Dedifferentiated amniotic fluid mesenchymal stem cell (primary cell): ENCODE measurements around the gene MND1.

Source experiments
- DNase-seq: peaks from one replicate; pipeline ENCODE4 v3.0.0-alpha.2; 2016; ENCODE audit errors: extremely low spot score

The MND1 gene

DNA sequence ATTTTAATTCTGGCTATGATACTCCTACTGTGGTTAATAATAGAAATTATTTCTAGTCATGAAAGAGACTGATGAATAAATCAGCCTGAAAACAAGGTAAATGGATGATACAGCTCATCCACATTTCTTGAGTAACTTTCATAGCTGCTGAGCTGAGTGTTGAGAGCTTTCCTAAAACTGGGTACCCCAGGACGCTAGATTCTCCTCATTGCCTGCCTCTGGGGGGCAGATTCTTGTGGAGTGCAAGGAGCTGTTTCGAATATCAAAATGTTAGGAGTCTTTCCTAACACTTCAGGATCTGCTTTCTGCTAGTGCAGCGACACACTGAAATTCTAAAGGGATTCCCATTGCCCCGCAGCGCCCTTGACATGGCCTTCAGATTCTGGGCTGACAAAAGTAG, 2.1 kb downstream of the MND1 start:
- no peak for DNase-seq

DNA sequence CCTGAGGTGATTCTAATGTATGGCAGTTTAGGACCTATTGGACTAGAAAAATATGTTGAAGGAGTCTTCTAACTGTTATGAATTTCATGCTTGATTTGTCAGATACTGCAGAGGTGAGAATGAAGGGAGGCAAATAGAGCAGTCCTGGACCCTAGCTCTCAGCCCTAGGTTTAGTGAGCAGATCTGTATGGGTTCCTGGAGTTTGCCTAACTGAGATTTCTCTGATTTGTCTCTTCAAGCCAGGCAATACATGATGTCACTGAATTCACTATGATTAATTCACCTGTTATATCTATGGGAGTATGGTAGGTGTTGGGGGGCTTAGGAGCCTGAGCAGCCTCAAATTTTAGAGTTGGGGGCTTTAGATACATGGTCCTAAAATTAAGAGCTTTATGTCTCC, 2.6 kb downstream of the MND1 start:
- DNase-seq = no peak

DNA sequence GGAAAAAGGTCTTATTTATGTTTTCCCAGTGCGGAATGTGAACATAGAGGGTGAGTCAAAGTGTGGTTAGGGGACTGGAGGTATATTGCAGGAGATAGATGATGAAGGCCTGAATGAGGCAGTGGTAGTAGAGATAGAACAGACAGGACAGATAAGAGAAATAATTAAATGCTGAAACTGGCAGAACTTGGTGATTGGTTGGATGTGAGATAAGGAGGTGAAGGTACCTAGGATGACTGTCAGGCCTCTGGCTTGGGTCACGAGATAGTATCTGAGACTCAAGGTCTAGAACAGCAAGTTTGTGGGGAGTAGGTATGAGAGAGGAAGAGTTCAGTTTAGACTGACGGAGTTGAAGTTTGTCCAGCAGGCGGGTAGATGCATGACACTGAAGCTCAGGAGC, 3.5 kb downstream of the MND1 start:
- DNase-seq = no peak

DNA sequence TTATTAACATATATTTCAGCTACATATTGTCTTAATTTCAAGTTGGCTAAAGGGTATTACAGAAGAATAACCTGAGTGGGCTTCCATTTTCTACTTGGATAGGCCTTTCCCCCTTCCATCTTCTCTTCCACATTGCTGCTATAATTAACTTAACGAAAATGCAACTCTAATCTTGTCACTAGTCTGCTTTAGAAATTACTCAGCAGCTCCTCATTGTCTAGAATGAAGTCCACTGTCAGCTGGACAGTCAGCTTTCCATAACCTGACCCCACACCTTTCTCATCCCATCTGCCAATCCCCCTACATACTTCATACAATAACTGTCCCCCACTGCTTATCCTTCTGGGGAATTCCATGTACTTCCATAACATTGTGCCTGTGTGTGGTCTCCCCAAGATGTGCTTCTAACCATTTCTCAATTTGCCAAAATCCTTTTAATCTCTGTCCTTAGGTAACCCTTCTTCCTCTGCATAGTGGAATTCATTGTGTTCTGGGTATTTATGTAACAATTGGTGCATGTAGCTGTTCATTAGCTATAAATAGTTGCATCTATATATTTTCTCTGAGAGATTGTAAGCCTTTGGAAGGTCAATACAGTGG, 4.8 kb downstream of the MND1 start:
- DNase-seq = no peak

DNA sequence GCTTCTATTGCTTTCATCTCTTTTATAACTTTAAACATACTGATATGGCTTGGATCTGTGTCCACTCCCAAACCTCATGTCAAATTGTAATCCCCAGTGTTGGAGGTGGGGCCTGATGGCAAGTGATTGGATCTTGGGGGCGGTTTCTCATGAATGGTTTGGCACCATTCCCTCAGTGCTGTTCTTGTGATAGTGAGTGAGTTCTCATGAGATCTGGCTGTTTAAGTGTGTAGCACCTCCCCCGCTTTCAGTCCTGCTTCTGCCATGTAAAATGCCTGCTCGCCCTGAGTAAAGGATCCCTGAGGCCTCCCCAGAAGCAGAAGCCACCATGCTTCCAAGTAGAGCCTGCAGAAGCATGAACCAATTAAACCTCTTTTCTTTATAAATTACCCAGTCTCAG, 17.7 kb downstream of the MND1 start:
- no peak for DNase-seq

DNA sequence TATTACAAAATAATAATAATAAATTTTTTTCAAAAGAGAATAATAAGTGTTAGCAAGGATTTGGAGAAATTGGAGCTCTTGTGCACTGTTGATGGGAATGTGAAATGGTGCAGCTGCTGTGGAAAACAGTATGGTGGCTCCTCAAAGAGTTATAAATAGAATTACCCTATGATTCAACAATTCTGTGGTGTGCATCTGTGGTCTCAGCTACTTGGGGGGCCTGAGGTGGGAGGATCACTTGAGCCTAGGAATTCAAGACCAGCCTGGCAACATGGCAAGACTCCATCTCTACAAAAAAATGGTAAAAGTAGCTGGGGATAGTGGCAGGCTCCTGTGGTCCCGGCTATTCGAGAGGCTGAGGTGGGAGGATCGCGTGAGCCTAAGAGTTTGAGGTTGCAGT, 19.6 kb downstream of the MND1 start:
- no peak for DNase-seq

DNA sequence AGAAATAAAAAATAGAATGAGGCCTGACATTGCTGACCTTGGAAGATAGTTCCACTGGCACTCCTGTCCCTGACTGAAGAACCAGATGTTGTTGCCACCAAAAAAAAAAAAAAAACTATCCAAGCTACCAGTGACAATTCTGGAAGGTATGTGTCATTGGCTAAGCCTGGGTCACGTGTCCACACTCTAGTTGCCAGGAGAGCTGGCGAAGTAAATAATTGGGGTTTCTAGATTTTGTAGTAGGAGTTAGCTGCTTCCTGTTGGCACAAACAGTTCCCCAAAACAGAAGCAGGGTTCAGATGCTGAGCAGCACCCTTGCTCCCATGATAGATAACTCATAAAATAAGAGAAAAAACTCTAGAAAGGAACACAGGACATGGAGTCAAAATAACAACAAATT, 20.5 kb downstream of the MND1 start:
- no peak for DNase-seq

DNA sequence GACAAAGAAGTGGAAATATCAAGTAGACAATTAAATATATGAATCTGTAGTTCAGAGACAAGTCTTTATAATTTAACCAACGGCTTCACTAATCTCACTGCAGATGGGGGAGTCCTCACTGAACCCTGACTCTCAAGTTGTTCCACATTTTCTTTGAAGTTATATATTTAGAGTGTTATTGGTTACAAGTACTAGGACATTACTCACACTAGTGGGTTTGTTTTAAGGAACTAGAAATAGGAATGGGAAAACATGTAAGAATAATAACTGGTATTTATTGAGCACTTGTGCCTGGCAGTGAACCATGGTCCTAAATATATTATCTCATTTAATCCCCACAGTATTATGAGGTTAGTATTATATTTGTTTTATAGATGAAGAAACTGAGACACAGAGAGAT, 22.0 kb downstream of the MND1 start:
- no peak for DNase-seq

DNA sequence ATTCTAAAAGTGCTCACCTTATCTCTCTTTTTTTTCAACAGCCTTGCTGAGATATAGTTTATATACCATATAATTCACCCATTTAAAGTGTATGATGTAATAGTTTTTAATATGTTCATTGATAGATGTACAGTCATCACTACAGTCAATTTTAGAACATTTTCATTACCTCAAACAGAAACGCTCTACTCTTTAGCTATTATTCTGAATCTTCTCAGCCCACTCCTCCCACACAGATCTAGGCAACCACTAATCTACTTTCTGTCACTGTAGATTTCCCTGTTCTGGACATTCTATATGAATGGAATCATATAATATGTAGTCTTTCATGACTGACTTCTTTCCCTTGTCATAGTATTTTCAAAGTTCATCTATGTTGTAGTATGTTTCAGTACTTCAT, 22.6 kb downstream of the MND1 start:
- no peak for DNase-seq

DNA sequence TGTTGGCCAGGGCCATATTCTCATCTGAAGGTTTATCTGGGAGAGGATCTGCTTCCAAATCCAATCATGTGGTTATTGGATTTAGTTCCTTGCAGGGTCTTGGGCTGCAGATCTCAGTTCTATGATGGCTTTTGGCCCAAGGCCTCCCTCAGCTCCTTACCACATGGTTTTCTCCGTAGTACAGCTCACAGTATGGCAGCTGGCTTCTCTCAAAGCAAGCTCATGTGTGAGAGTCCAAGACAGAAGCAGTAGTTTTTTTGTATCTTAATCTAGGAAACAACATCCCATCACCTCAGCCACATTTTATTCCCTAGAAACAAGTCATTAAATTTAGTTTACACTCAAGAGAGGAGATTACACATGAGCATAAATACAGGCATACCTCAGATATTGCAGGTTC, 24.5 kb downstream of the MND1 start:
- no peak for DNase-seq

DNA sequence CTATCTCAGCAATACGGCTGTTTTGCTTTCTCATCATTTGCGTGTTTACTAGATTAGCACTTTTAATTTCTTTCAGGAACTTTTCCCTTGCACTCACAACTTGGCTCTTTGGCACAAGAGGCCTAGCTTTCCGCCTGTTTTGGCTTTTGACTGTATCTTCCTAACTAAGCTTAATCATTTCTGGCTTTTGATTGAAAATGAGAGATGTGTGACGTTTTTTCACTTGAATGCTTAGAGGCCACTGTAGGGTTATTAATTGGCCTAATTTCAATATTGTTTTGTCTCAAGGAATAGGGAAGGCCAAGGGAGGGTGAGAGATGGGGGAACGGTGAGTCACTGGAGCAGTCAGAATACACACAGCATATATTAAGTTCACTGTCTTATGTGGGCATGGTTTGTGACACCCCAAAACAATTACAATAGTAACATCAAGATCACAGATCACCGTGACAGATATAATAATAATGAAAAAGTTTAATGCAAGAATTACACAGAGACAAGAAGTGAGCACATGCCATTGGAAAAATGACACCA, 27.3 kb downstream of the MND1 start:
- DNase-seq = no peak

DNA sequence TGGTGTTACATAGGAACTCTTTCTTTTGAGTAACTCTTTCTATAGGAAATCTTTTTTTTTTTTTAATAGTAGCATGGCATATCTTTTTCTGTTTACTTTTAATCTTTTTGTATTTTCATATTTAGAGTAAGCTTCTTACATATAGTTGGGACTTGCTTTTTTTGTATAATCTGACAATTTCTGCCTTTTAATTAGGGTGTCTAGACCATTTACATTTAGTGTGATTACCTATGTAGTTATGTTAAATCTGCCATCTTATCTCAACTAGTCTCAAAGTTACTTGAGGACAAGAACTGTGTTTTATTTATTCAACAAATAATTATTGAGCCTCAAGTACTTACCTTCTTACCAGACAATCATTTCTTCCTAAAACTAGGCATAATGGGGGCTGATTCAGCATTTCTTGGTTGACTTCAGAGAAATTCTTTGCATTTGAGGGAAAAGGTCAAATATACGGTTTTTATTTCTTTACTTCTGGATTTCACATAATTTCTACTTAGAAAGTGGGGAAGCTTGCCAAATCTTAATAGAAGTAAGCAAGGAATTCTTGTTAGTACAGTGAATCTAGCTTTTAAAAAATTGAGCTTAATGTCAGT, 28.6 kb downstream of the MND1 start:
- no peak for DNase-seq

DNA sequence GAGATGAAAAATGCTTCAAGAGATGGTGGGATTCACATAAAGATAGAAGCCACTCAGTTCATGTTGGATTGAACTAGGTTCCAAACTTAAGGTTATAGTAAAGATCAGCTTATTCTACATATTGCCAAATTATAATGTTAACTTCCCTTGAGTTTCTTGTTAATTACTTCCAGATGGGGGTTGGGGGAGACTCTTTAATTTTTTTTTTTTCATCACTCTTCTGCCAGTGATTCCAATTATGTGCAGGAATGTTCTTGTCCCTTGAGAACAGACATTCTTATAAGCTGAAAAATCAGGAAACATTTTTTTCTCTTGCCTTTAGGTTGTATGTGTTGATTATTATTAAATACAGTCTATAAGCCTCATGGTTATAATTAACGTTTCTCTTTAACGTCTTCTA, 30.0 kb downstream of the MND1 start:
- DNase-seq = no peak

DNA sequence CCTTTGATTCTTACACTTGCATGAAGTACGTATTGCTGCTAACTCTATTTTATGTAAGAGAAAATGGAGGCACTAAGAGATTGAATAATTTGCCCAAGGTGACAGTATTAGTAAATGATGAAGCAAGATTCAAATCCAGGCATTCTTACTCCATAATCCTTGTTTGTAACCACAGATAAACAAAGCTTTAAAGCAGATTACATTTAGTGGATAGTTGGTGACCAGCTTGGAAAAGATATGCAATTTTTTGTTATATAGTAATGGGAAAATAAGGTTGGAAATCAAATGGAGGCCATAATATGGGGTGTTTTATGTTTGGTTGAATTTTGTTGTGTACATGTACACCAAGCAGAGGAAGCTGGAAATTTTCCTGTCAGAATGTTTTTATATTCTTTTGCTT, 30.8 kb downstream of the MND1 start:
- no peak for DNase-seq

DNA sequence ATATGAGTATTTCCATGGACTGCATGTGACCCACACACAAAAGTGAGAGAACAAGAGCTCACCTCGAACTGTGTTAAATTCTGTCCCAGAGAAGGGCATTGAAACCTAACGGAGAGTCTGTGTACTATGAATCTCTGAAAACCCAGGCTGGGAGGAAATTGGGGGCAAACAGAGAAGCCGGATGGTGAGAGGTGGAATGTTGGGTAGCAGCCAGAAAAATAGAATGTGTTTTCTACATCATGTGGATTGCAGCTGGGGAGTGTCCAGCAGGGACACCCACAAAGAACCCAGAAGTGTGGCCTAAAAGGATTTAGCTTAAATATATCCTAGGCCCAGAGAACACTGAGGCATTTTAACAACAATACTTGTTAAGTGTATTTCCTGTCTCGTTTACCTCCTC, 38.6 kb downstream of the MND1 start:
- no peak for DNase-seq

DNA sequence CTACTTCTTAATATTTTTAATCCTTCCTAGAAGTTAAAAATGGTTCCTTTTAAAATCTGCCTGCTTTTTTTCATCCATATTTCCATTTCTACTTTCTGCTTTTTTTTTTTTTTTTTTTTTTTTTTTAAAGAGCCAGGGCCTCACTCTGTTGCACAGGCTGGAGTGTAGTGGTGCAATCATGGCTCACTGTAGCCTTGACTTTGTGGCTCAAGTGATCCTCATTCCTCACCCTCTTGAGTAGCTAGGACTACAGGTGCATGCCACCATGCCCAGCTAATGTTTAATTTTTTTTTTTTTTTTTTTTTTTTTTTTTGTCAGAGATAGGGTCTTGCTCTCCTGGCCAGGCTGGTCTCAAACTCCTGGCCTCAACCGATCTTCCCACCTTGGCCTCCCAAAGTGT, 39.7 kb downstream of the MND1 start:
- DNase-seq = no peak

DNA sequence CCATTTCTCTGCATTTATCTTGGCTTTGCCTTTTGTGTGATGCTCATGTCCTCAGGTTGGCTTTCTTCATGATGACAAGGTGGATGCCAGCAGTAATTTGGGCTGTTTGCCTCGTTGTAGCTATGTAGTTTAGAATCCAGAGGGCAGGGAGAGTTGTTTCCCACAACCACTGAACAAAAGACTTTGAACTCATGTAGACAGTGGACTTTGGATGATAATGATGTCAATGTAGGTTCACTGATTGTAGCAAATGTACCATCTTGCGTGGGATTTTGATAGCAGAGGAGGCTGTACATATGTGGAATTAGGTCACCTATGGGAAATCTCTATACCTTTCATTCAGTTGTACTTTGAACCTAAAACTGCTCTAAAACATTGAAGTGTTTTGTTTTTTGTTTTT, 41.3 kb downstream of the MND1 start:
- no peak for DNase-seq

DNA sequence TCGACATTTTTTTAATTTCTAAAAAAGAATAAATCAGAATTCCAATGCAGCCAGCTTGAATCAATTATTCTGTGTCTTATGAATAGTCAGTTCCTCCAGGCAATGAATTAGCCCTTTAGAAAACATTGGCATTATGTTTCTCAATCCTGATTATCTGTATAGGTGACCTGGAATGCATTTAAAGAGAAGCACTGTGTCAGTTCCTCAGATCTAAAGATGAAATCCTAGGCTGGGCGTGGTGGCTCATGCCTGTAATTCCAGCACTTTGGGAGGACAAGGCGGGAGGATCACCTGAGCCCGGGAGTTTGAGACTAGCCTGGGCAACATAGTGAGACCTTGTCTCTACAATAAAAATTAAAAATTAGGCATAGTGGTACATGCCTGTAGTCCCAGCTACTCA, 43.5 kb downstream of the MND1 start:
- no peak for DNase-seq

DNA sequence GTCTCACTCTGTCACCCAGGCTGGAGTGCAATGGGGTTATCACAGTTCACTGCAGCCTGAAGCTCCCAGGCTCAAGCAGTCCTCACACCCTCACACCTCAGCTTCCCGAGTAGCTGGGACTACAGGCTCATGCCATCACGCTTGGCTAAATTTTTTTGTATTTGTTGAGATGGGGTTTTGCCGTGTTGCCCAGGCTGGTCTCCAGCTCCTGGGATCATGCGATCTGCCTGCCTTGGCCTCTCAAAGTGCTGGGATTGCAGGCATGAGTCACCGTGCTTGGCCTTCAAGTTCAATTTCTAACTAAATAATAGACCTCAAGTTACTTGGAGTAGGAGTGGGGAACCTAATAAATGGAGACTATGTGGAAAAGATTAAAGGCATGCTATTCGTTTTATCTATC, 48.9 kb downstream of the MND1 start:
- peak; percentile 66 for DNase-seq

DNA sequence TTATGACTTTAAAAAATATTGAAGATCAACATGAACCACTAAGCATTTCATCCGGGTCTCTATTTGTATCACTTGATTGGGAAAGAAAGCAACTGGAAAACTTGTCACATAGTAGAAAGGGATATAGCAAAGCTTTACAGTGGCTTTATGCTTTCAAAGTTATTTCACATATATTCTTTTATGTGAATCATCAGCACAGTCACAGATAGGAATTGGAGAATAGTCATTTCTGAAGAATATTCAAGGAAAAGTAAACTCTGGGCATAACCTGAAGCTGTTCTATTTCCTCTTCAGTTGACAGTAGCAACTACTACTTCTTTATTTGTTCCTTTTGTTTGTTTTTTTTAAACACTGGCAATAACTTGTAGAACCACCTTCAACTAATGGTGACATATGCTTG, 50.5 kb downstream of the MND1 start:
- no peak for DNase-seq

DNA sequence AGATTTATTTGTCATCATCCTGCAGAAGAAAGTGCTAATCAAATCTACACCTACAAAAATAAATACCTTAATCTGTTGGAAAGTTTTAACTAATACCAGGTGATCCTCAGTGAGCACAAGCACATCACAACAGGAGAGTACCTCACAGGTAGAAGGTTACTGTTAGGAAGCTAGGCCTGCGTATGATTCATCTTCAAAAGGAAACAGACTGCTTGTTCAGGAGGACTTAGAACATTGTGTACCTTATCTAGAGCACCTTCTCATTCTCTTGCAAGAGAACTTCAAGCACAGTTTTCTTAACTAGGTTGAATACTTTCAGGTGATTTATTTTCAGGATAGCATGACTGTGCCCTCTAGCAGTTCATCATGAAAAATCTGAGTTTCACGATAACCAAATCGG, 54.2 kb downstream of the MND1 start:
- no peak for DNase-seq

DNA sequence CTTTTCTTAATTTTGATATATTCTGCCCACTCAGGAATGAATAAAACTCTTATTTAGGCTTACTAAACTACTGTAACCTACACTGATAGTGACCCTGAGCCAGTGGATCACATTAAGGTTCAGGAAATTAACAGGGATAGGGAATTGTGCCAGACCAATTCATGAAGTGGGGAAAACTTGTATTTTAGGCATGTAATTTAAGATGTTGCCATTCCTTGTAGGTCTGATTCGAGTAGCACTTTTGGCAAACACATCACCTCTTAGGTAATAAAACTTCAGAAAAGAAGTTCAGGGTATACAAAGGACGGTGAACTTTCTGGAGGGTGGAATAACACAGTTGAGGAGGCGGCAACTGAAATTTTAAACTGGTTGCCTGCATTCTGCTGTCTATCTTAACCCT, 54.9 kb downstream of the MND1 start:
- no peak for DNase-seq

DNA sequence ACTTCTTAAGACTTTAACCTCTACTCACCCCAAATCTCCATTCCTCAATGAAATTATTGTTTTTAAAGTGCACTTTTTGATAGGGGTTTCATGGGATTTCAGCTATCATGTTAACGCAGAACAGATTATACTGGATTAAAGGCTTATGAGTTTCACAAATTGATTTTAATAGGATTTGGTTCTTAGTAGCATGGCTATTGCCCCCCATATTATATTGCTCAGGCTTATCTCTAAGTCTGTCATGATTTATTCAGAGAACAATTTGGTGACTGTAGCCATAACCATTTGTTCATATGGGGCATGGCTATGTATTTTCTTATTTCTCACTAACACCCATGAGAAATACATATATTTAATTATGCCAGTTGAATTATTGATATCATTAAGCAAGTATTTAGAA, 57.0 kb downstream of the MND1 start:
- no peak for DNase-seq

DNA sequence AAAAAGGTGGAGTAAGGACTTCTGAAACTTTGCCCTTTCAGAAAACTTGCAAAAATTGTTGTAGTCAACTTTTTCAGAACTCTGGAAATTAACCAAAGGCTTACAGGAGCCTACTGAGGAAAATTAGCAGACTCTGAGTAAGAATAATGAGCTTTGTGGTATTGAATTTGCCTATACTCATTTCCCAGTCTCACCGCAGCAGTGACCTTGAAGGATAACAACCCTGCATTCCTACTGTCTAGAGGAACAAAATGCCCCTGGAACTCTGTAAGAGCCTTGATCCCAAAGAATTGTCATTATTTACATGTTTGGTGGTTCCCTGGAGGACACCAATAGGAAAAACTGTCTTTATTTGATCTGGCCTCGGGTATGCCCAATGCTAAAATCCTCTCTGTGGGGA, 57.9 kb downstream of the MND1 start:
- DNase-seq = no peak
